RKO (cell line): ENCODE measurements around the gene XRCC6.
"Not testable (repeated sequence)": the region's sequence is repeated elsewhere in the genome, so short reads cannot be mapped to it uniquely, and the experiment has no call there.

Experiments
- DNase-seq: peaks from one replicate; pipeline ENCODE4 v3.0.0-alpha.2; 2016; ENCODE audit warnings: low spot score

The XRCC6 gene

DNA sequence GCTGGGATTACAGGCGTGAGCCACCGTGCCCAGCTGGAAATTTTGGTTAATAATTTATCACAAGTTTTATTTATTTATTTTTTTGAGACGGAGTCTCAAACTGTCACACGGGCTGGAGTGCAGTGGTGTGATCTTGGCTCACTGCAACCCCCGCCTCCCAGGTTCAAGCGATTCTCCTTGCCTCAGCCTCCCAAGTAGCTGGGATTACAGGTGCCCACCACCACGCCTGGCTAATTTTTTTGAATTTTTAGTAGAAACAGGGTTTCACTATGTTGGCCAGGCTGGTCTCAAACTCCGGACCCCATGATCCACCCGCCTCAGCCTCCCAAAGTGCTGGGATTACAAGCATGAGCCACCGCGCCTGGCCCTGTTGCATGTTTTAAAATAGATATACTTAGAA, 65.8 kb downstream of the XRCC6 start:
- DNase-seq: not testable (repeated sequence)

DNA sequence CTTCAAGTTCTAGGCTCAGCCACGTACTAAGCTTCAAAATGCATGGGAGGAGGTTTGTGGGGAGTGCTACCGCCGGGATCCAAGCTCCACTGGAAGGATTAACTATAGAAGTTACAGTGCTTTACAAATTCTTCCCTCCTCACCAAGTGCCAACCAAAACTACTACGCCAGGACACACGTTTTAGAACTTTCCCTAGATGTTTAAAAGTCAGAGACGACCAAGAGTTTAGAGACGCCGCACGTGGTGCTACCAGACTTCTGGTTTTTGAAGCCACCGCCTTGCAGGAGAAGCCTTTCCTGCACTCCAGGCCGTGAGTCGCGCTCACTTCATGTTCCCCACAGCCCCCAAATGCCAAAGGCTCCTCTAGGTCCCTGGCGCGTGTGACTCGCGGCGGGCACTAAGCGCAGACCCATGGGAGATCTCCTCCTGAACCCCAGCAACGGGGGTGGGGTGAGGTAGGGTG, 66.8 kb downstream of the XRCC6 start:
- DNase-seq: peak; percentile 57

DNA sequence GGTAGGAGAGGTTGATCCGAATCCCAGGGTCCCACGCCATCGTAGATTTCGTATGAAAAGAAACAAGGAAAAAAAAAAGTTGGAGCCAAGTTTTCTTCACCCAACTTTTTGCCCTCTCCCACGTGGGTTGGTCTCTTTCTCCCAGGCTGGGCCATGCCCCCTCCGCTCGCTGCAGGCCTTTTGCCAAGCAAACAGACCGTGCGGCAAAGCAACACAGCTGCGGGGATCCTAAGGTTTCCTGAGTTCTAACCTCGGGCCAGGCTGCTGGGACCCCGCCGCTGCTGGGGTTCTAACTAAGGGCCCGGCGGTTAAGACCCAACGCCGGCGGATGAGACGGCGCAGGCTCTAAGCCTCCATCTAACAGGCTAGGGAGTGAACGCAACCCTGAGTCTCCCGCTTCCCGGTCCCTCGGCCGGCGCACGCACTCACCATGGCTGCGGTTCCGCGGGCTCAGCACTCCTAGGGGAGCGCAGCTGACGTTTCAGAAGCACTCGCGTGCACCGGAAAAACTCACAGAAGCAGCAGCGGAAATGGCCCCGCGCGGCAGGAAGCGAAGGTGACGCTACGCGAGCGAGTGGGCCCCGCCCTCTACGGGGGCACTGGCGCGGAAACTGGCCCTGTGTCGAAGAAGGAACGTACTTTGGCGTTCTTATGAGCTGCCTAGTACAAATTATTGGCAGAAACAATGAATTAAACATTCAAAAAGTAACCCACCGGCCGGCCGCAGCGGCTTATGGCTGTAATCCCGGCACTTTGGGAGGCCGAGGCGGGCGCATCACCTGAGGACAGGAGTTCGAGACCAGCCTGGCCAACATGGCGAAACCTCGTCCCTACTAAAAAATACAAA, 67.5 kb downstream of the XRCC6 start, which contains the start of gene SNU13:
Gene SNU13, minus strand, starts transcription at position 503 of the 847 bp plus-strand sequence. Its CDS starts 71 bp downstream, at position 432.
- DNase-seq: peak; percentile 94

DNA sequence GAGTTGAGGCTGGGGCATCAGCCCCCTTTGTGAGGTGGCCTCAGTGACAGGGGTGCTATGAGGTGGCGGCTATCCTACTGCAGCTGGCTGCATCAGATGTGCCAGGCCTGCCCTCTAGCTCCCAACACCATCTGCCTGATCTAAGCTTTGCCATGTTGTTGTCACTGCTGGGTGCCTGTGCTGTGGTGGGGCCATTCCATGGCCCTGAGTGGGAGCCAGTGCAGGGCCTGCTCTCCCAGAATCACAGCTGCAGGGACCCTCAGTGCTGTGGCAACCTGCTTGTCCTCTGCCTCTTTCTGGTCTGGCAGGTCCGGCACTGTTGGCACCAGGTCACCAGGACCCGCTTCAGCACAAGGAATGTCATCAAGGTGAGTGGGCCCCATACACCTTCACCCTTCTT, 69.4 kb downstream of the XRCC6 start:
- DNase-seq: no peak

DNA sequence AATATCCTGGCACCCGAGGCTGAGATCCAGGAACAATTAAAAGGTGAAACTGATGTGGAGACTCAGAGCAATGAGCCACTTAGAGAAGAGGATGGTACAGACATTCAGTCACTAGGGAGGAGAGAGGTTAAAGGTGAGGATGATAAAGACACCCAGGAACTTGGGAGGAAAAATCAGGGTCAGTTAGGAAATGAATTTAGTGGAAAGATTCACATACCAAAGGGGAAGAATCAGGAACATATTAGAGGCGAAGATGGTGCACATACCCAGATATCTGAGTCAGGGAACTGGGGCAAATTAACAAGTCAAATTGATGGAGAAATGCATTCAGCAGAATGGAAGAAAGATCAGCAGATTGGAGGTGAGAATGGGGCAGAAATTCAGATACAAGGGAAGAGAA, 74.1 kb downstream of the XRCC6 start:
- DNase-seq: no peak

DNA sequence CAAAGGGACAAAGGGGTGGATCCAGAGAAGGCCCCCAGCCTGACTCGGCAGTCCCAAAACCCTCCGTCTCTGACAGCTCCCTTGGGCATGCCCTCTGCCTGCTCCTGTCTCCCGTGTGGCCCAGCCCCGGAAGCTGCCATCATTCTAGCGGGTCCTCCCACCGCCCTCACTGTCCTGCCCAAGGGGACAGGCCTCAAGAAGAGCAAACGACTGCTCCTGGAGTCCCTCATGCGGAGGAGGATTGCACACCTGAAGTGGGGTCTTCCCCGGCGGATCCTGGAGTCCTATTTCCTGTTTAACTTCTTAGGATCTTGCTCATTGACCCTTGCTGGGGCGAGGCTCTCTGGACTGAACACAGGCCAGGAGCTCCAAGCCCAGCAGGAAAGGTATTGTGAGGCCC, 75.6 kb downstream of the XRCC6 start:
- no peak for DNase-seq

DNA sequence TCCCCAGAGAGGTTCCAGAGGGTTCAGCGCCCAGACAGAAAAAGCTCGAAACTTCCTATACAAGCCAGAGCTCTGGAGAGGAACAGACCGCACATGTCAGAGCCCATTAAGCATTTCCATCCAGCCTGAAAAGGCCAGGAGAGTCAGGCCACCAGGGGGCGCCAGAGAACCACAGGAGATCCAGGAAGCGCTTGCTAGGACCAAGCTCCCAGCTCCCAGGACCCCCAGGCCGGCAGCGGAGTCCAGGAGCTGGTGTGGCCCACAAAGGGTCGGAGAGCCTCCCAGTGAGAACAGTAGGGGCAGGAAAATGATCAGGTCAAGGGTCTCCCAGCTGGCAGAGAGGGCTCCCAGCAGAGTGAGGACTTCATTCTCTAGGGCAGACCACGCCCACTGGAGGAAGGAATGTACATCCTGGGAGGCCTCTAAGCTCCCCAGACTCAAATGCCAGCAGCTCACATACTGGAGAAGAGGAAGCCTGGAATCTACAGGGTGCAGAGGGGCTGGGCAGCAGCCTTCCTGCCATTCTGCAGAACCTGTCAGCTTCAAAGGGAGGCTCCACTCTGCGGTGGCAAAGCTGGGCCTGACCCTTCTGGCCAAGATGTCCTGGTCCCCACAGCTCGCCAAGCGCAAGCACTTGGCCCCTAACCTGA, 76.2 kb downstream of the XRCC6 start:
- peak; percentile 85 for DNase-seq

DNA sequence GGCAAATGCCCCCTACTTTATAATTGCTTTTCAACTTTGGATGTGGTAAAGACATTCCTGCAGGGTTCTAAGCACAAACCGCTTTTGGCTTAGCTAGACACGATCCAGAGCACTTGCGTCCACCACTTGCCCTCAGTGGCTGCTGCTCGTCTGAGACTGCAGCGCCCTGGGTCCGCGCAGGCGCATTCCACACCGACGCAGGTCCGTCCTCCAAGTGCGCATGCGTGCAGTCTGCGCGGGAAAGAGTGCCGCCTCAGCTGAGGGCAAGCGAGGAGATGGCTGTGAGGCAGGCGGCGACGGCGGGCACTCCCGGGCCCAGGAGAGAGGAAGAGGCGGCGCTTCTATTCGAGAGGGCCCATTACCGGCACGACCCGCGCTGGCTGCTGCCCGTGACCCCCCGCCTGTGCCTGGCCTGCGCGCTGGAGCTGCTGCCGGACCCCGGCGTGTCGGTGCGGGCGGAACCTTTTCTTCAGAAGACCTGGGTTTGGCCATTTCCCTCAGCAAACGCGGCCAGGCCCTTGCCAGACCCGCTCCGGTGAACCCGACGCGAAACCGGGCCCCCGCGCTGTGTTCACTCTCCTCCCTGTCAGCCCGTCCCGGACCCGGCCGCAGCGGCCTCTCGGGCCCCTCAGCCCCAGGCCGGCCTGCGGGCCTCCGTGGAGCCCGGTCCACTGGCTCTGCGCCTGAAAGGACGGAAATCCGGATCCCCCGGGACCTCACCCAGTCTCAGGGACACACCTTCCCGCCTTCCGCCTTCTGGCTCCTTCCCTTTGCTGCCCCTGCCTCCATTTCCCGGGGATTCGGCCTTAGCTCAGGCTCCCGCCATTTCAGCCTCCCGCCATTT, 78.4 kb downstream of the XRCC6 start, which contains the start of gene MEI1:
Gene MEI1, plus strand, starts transcription at position 240 of the 844 bp plus-strand sequence. Its CDS starts 36 bp downstream, at position 276.
- no peak for DNase-seq

DNA sequence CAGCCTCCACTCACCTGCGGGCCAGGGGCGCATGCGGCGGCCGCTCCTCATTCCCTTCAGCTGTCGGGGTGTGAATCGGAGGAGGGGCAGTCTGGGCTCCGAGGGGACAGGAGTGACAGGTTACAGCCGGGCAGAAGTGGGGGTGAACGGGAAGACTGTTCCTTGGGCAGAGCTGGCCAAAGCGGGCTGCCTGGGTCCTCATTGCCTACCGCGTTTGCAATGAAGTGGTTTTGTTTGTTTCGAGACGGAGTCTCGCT, 78.9 kb downstream of the XRCC6 start:
- no peak for DNase-seq

DNA sequence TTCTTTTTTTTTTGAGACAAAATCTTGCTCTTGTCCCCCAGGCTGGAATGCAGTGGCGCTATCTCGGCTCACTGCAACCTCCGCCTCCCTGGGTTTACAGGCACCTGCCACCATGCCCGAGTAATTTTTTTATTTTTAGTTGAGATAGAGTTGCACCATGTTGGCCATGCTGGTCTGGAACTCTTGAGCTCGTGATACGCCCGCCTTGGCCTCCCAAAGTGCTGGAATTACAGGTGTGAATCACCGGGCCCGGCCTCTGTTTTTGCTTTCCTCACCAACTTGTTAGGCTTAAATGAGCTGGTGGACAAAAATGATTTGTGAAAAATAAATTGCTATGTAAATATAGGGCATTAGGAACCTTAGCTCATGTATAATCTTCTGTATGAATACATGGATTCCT, 81.7 kb downstream of the XRCC6 start:
- no peak for DNase-seq

DNA sequence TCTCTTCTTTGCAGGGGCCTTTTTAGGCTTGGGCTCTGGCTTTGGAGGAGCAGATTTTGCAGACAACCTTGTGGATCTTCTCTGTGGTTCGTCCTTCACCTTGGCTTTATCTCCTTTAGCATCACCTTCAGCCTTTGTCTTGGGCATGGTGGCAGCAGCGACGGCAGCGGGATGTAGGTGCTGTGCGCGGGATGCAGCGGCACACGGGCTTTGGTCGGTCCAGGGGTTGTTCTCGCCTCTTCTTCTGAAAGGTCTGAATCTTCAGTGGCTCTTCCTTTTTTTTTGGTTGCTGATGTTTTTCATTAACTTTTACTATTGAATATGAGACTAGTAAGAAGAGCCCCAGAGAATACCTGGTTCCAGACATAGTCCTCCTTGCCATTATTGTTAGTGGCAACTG, 88.2 kb downstream of the XRCC6 start:
- no peak for DNase-seq

DNA sequence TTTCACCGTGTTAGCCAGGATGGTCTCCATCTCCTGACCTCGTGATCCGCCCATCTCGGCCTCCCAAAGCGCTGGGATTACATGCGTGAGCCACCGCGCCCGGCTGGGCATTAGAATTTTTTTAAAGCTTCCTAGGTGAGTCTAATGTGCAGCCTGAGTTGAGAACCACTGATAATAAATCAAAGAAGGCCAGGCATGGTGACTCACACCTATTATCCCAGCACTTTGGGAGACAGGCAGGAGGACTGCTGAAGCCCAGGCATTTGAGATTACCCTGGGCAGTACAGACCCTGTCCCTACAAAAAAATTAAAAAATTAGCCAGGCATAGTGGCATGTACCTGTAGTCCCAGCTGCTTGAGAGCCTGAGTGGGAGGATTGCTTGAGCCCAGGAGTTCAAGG, 91.9 kb downstream of the XRCC6 start:
- DNase-seq: no peak
